ENCODE measurements around the gene KLHDC8A.

The KLHDC8A gene

GRCh38 chr1:205319081-205320018, 37.4 kb downstream of the KLHDC8A start:
- H3K4me3 ChIP-seq (ENCODE audit: low read depth, low read length), result peak overlapping the region; percentile 20

- no peak overlapping the region for H3K4me3 ChIP-seq (ENCODE audit: low read depth, low read length)
Measured at GRCh38 chr1:205318231-205318991, 38.3 kb downstream of the KLHDC8A start.

GRCh38 chr1:205317311-205317917, 39.3 kb downstream of the KLHDC8A start:
- H3K4me3 ChIP-seq (ENCODE audit: low read depth, low read length), result no peak overlapping the region

GRCh38 chr1:205316161-205316566, 40.6 kb downstream of the KLHDC8A start:
- no peak overlapping the region for H3K4me3 ChIP-seq (ENCODE audit: low read depth, low read length)

- no peak overlapping the region for H3K4me3 ChIP-seq (ENCODE audit: low read depth, low read length)
Measured at GRCh38 chr1:205315008-205315618, 41.6 kb downstream of the KLHDC8A start.

GRCh38 chr1:205313563-205314308, 43.0 kb downstream of the KLHDC8A start:
- H3K4me3 ChIP-seq (ENCODE audit: low read depth, low read length), result no peak overlapping the region

GRCh38 chr1:205312866-205313562, 43.7 kb downstream of the KLHDC8A start:
- no peak overlapping the region for H3K4me3 ChIP-seq (ENCODE audit: low read depth, low read length)

GRCh38 chr1:205310976-205311704, 45.6 kb downstream of the KLHDC8A start:
- no peak overlapping the region for H3K4me3 ChIP-seq (ENCODE audit: low read depth, low read length)

GRCh38 chr1:205309741-205310140, 47.0 kb downstream of the KLHDC8A start:
- H3K4me3 ChIP-seq (ENCODE audit: low read depth, low read length), result no peak overlapping the region

GRCh38 chr1:205306929-205307566, 49.7 kb downstream of the KLHDC8A start:
- no peak overlapping the region for H3K4me3 ChIP-seq (ENCODE audit: low read depth, low read length)

- H3K4me3 ChIP-seq (ENCODE audit: low read depth, low read length), result no peak overlapping the region
Measured at GRCh38 chr1:205304695-205305070, 52.0 kb downstream of the KLHDC8A start.

- no peak overlapping the region for H3K4me3 ChIP-seq (ENCODE audit: low read depth, low read length)
Measured at GRCh38 chr1:205304046-205304694, 52.6 kb downstream of the KLHDC8A start.

- no peak overlapping the region for H3K4me3 ChIP-seq (ENCODE audit: low read depth, low read length)
Measured at GRCh38 chr1:205303247-205303888, 53.4 kb downstream of the KLHDC8A start.

GRCh38 chr1:205301842-205302588, 54.7 kb downstream of the KLHDC8A start:
- no peak overlapping the region for H3K4me3 ChIP-seq (ENCODE audit: low read depth, low read length)

GRCh38 chr1:205301205-205301821, 55.4 kb downstream of the KLHDC8A start:
- no peak overlapping the region for H3K4me3 ChIP-seq (ENCODE audit: low read depth, low read length)

GRCh38 chr1:205300149-205300548, 56.6 kb downstream of the KLHDC8A start:
- H3K4me3 ChIP-seq (ENCODE audit: low read depth, low read length), result no peak overlapping the region
